Endometrial microvascular endothelial cells (primary cell): Measurements from ENCODE around the gene SMIM41. TPM values are rescaled to one million over a fixed set of nuclear protein-coding genes. Genes with fewer than 3 reads are reported as not detected.

Experiments used
- in situ Hi-C: cut with HindIII; loops from 2 replicates; pipeline ENCODE4 v1.10.0; 2017; ENCODE audit warnings: low sequenced_read_pairs, low pct_unique_long_range_greater_than_20kb; ENCODE audit errors: inconsistent ontology term
- total RNA-seq: library from RNA; depleted of rRNA; stranded (reverse); fragments of >200 nt; gene quantifications from one replicate; pipeline ENCODE4 v1.2.3, GENCODE V29; 2015; ENCODE audit errors: inconsistent ontology term

The SMIM41 gene
- total RNA-seq, 1 donor from 2014 or later = not detected

DNA sequence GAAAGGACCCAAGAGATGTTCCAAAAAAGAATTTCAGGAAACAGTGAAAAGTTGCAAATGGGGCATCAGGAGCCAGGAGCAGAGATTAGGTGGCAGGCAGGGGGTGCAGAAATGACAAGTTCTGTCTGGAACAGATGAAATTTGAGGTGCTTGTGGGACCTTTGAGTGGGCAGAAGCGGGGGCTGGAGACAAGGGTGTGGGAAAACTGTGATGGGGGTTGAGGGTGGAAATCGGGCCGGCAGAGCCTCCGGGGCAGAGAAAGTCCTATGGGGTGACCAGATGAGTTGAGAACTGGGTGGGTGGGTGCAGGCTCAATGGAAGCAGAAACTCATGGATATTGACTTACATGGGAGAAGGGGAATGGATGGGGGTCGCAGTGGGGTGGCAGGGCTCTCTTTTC, 29.8 kb upstream of the SMIM41 start:
- in situ Hi-C loops = no loop called here

DNA sequence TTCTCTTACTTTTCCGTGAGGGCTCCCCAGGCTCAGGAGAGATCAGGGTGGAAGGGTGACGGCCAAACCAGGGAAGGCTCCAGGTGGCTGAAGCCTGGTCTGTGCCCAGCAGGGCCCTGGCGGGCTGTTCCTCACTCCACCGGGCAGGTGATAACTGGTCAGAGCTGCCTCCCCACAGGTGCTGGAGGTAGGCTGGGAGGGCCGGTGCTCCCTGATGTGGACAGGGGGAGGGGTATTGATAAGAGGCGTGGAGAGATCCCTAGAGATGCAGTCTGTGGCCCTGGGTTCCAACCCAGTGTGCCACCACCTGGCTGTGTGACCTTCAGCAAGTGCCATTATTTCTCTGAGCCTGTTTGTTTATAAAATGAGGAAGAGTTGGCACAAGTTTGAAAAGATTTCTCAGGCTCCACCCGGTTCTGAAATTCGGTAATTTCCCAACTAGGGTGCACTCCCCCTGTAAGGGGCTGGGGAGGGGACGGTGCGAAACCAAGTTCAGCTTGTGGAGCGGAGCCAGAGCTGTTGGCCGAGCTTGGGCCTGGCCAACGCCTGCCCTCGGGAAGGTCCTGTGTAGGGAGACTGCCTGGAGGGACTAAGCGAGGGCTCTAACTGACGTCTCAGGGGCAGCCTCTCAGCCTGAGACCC, 29.3 kb upstream of the SMIM41 start:
- in situ Hi-C loops = no loop called here

DNA sequence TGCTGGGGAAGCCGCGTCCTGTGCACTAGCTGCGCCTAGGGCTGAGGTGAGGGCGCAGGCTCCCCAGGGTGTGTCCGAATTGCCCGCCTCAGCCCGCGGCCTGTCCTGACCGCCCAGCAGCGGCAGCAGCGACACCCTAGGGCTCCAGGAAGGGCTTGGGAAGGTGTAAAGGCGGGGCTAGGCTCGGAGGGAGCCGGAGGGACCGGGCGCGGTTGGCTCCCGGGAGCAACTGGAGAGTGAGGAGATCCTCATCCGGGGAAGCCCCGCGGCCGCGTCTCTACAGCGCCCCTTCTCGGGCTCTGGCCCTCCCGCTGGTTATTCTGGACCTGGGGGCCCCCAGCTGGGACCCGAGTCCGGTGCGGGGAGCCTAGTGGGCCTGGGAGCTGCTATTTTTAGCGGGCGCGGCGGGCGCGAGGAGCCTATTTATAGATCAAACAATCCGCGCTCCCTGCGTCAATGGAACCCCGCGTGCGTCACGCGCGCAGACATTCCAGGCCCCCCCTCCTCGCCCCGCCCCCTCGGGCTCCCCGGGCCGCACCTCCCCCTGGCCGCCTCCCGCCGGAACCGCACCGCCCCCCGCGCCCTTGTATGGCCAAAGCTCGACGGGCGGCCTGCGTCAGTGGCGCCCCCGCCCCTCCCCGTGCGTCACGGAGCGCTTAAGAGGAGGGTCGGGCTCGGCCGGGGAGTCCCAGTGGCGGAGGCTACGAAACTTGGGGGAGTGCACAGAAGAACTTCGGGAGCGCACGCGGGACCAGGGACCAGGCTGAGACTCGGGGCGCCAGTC, 28.6 kb upstream of the SMIM41 start, which contains the start of gene NR4A1:
Gene NR4A1 (plus strand): TSS at position 685 of the 784 bp plus-strand sequence. CDS start 2,887 bp downstream, outside the sequence.
- in situ Hi-C loops = no loop called here

DNA sequence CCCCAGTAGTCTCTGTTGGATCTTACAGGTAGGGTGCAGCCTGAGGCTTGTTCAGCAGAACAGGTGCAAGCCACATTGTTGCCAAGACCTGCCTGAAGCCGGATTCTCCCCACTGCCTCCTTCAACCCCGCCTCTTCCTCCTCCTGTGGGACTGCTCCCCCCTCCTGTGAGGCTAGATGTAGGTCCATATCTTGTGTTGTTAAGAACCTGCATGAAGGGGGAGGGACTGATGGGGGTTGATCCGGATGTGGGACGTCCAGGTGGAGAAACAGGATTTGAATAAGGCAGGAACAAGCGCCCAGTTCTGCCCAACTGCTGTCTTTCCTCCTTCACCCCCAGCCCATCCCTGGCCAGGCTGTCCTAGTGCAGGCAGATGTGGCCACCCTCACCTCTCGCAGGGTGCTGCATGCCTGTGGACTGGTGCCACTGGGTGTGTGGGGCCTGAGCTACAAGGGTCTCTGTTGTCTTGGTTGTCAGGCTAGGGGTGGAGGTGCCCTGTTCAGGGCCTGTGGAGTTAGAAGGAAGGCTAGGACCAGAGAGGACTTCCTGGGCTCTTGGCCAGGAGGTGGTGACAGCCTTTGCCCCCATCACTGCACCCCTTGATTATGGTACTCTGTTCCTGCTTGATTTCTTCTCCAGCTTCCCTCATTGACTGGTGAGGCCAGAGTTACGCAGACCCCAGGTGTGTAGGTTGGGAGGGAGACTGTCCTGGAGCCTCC, 26.9 kb upstream of the SMIM41 start:
- in situ Hi-C loops = no loop called here

DNA sequence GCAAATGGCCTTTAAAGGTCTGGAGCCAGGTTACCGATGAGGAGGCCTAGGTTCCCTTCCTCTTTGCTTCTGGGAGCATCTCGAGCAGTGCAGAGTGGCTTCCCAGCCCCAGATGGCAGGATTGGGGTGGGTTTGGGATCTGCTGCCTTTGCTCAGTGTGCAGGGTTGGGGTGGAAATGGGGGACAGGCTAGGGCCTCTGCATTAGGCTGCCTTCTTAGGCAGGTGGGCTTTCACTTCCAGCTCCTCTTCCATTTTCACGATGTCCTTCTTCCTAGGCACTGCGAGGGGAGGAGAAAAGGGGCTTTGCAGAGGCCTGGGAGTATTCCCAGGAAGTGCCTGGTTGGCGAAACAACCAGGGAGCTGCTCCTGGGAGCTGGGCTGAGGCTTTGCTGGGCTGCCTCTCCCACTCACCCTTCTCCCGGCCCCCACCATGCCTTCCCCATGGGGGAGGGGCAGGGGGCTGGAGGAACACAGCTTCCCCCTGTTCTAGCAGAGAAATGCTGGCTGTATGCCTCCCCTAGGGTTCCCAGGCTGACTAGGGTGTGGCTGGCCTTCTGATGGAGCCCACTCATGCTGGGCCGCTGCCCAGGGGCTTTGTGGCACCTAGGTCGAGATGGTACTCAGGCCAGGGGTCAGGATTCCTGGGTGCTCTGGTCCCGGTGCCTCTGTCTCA, 25.8 kb upstream of the SMIM41 start:
- in situ Hi-C loops = no loop called here

DNA sequence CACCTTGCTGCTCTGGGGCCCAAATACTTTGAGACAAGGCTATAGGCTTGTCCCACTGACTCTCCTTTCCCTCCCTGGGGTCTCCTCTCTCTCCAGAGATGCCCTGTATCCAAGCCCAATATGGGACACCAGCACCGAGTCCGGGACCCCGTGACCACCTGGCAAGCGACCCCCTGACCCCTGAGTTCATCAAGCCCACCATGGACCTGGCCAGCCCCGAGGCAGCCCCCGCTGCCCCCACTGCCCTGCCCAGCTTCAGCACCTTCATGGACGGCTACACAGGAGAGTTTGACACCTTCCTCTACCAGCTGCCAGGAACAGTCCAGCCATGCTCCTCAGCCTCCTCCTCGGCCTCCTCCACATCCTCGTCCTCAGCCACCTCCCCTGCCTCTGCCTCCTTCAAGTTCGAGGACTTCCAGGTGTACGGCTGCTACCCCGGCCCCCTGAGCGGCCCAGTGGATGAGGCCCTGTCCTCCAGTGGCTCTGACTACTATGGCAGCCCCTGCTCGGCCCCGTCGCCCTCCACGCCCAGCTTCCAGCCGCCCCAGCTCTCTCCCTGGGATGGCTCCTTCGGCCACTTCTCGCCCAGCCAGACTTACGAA, 25.2 kb upstream of the SMIM41 start:
- in situ Hi-C loops = no loop called here

DNA sequence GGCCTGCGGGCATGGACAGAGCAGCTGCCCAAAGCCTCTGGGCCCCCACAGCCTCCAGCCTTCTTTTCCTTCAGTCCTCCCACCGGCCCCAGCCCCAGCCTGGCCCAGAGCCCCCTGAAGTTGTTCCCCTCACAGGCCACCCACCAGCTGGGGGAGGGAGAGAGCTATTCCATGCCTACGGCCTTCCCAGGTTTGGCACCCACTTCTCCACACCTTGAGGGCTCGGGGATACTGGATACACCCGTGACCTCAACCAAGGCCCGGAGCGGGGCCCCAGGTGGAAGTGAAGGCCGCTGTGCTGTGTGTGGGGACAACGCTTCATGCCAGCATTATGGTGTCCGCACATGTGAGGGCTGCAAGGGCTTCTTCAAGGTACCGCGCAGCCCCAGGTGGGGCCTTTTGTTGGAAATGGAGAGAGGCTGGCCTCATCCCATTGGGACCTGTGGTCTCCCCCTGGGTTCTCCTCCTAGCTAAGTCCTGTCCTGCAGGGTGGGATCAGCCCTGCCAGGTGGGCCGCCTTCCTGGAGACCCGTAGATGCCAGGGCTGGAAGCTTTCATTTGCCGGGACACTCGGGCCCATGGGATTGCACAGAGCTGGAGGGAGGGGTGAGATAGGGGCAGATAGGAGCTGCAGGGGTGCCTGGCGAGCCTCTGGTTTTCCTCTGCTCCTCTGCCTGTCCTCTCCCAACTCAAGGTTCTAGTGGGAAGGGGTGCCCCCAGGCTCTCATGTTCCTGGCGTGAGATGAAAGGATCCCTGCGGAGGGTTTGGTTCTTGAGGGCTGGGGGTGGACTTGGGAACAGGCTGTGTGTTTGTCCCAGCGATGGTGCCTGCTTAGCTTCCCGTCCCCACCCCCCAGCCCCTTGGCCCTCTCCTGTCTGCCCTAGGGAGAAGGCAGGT, 24.4 kb upstream of the SMIM41 start:
- in situ Hi-C loops = no loop called here

DNA sequence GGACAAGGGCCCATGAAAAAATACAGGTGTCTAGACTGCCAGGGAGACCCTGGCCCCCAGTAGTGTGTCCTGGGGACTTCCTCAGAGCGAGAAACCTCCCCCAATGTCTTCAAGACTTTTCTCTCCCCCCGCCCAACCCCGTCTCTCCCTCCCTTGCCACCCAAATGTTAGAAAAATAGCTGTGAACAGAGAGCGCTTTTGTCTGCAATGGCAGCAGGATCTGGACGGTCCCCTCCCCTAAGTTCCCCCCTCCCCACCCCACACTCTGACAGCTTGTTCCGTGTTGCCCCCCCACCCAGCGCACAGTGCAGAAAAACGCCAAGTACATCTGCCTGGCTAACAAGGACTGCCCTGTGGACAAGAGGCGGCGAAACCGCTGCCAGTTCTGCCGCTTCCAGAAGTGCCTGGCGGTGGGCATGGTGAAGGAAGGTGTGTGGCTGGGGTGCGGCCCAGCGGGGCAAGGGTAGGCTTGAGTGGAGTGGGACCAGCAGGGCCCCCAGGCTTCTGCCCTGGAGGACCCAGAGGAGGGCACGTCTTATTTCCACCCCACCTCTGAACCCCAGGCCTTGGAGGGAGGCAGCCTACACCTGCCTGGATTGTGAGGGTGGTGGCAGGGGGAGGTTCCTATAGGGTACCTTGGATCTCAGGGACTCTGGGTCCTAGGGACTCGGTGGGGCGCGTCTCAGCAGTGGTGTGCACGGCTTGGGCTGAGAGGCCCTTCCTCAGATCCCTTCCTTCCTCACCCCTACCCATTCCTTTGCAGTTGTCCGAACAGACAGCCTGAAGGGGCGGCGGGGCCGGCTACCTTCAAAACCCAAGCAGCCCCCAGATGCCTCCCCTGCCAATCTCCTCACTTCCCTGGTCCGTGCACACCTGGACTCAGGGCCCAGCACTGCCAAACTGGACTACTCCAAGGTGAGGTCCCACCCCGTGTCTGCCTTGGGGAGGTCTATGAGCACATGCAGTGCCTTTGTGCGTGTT, 23.5 kb upstream of the SMIM41 start:
- in situ Hi-C loops = no loop called here

DNA sequence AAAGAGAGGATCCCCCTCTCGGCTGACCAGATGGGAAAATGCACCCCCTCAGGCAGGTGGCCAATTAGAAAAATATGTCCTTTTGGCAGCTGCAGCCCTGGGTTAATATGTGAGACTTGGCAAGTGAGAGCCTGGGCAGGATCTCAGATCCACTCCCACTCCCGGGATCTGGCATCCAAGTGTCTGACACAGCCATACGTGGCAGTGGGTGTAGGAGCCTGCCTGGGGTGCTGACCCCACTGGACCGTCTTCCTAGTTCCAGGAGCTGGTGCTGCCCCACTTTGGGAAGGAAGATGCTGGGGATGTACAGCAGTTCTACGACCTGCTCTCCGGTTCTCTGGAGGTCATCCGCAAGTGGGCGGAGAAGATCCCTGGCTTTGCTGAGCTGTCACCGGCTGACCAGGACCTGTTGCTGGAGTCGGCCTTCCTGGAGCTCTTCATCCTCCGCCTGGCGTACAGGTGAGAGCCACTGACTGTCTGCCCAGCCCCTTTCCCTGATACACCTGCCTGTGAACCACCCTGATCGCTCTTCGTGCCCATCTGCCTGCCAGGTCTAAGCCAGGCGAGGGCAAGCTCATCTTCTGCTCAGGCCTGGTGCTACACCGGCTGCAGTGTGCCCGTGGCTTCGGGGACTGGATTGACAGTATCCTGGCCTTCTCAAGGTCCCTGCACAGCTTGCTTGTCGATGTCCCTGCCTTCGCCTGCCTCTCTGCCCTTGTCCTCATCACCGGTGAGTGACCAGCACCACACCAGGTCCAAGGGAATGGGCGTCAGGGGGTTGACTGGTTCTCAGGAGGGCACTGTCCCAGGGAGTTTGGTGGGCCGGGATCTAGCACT, 22.5 kb upstream of the SMIM41 start:
- in situ Hi-C loops = no loop called here

DNA sequence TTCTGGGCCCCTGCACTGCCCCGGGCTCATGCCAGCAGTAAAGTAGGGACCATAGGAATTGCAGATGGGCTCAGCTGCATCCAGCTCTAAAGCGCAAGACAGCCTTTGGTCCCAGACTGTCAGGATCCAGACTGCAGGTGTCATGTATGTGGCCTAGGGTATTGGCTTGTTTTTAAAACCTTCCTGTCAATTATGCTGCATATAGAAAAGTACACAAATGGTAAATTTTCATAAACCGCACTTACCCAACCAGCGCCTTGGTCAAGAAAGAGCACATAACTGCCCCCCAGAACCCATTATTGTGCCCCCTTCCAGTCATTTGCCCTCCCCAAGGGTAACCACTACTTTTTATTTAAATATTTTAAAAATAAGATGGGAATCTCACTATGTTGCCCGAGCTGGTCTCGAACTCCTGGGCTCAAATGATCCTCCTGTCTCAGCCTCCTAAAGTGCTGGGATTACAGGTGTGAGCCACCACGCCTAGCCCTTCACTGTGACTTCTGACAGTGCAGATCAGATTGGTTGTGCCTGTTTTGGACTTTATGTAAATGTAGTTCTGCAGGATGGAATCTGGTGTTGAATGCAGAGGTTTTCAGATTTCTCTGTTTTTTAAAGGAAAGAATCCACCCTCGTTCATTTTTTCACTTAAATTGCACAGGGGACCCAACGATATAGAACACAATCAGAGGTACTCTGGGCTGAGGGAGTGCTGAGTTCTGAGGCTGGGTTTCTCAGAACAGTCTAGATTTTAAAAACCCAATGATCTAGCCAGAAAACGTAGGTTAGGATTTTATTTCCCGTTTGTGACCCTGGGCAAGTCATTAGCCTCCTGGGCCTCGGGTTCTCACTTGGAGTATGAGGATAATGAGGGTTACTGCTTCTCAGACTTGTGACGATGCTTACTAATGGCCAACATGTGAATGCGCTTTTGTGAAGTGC, 21.6 kb upstream of the SMIM41 start:
- in situ Hi-C loops = no loop called here

DNA sequence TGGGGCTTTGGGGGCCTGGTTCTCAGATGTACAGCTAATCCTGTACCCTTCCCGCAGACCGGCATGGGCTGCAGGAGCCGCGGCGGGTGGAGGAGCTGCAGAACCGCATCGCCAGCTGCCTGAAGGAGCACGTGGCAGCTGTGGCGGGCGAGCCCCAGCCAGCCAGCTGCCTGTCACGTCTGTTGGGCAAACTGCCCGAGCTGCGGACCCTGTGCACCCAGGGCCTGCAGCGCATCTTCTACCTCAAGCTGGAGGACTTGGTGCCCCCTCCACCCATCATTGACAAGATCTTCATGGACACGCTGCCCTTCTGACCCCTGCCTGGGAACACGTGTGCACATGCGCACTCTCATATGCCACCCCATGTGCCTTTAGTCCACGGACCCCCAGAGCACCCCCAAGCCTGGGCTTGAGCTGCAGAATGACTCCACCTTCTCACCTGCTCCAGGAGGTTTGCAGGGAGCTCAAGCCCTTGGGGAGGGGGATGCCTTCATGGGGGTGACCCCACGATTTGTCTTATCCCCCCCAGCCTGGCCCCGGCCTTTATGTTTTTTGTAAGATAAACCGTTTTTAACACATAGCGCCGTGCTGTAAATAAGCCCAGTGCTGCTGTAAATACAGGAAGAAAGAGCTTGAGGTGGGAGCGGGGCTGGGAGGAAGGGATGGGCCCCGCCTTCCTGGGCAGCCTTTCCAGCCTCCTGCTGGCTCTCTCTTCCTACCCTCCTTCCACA, 20.7 kb upstream of the SMIM41 start:
- in situ Hi-C loops = no loop called here

DNA sequence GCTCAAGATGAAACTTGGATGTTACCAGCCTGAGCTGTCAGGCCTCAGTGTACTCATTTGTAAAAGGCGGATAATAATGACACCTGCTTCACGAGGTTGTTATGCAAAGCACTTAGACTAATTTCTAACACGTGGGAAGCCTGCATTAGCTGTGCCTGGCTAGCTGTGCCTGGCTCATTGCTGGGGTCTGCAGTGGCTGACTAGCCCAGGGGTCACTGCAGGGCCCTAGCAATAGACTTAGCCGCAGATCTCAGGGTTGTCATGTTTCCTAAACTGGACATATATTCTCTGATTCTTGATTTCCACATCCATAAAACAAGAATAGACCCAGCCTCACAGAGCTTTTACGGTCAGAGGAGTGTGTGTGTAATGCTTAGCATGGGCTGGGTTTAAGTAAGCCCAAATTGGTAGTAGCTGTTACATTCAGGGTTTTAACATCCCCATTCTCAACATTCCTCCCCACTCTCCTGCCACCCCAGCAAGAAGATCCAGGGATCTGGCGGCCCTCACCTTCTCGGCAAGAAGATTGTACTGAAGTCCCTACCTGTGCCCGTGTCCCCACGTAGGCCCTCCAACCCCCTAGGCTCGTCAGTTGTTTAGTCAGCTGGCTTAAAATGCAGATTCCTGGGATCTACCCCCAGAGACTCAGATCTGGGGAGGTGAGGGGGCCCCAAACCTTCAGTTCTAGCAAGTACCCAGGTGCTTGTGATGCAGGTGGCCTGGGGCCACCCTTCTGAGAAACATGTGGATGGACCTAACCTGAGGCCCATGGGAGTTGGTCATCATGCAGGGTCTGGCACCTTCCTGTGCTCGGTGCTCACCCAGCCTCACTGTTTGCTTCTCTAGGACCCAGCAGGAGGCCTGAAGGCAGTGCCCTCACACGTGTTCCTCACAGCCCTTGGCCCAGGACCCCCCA, 19.7 kb upstream of the SMIM41 start:
- in situ Hi-C loops = no loop called here

DNA sequence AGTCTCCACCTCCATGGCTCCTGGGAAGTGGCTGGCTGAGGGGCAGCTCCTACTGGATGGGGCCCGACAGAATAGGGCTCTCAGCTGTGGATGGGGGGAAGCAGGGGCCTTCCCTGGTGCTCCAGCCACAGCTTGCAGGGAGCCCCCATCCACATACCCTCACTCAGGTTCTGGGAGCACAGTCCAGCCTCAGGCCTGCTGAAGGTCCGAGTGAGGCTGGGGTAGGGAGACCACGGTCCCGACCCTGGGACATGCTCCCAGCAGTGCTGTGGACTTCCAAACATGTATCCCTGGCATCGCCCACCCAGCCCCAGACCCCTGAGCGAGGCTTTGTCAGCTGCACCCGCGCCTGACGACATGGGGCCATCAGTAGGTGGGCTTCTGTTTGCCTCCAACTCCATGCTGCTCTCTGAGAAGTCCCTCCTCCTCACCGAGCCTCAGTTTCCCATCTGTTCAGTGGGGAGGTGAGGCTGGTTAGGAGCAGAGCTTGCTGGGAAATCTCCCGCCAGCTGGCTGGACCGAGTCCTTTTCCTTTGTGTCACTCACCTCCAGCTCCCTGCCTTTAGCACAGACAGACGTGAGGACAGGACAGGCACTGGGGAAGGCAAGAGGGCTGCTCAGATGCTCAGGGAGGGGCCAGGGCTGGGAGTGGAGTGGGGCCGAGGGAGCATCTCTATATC, 18.9 kb upstream of the SMIM41 start:
- in situ Hi-C loops = no loop called here
